NCI-H2171 treated with DMSO at 0.1 percent for 48 hours (cell line): ENCODE data around the gene GABBR2.
A peak's percentile ranks its signal among the peaks of the same experiment; 100 is the strongest.
"Not testable (repeated sequence)": the region's sequence is repeated elsewhere in the genome, so short reads cannot be mapped to it uniquely, and the experiment has no call there.

ENCODE experiments used
- DNase-seq: peaks from one replicate; lab custom pipeline; 2025; lab: John Stamatoyannopoulos, UW

Gene GABBR2

DNA sequence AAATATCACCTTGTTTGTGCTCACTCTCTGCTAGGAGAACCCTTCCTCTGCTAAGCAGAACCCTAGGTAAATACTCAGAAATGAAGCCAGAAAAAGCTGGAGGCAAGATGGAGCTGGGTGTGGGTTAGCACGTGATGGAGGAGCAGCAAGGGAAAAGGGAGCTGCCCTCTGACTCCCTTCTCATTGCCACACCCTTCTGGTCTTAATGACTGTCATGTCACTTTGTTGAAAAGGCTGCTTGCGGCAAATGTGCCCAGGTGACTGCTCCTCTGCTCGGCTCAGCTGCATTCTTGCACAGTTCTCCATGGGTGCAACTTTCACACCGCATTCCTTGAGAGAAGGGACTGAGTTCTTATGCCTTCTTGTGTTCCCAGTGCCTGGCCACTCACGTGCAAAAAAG lies 416.9 kb downstream of the GABBR2 start:
- no peak for DNase-seq

DNA sequence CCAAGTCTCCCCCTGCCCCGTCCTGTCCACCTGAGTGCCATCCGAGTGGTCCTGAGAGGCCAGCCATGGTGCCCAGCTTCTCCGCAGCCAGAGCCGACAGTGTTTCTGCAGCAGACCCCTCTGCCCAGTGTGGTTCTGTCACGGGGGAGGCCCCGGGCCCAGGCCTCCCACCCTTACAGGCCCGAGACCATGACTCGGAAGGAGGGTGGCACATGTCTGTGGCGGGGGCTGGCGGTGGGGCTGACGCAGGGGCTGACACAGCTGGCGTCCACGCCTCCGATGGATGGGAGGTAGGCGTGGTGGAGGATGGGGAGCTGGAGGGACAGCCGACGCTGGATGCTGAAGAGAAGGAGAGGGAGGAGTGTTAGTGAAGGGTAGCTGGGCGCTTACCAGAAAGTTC lies 418.3 kb downstream of the GABBR2 start:
- DNase-seq, result no peak

DNA sequence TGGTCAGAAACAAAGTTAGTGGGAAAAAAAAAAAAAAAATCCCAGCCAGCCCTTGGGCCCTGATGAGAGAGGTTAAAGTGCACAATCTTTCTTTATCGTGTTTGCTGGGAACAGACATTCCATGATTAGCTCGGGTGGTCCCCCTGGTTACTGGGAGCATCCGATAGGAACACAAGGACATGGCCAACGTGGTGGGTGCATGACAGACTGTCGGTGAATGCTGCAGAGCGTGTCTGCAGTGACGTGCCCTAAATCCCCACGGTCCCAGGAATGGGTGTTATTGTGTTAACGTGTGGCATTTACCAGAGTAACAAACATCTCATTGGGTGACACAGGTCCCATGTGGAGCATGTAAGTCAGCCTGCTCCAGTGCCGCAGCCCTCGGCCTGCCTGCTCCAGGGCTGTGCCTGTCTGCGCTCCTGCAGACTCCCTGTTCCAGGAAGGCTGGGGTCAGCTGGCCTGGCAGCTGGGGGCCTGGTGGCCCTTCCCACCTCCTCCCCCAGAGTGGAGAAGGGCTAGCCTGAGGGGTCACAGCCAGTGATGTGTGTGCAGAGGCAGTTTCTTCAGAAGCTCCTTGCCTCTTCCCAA lies 419.0 kb downstream of the GABBR2 start:
- no peak for DNase-seq

- DNase-seq, result no peak
These were observed 419.9 kb downstream of the GABBR2 start for GRCh38 chr9:98288881-98289280.

DNA sequence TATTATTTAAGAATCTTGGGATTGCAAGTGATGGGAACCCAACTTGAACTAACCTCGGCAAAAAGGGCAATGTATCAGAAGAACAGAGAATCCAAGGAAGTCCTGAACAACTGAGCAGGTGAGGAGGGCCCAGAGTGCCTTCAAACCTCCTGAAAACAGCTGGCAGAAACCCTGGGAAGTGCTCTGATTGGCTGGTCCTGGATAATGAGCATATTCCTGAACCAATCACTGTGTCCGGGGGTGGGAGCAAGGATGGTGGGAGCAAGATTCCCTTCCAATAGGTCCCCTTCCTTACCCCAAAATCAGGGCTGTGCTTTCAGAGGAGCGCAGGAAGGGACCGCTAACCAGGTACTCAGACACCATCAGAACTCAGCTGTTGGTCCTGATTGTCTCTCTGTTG lies 421.4 kb downstream of the GABBR2 start:
- DNase-seq, result no peak

- DNase-seq, result no peak
These were observed 423.3 kb downstream of the GABBR2 start for GRCh38 chr9:98285446-98285845.

DNA sequence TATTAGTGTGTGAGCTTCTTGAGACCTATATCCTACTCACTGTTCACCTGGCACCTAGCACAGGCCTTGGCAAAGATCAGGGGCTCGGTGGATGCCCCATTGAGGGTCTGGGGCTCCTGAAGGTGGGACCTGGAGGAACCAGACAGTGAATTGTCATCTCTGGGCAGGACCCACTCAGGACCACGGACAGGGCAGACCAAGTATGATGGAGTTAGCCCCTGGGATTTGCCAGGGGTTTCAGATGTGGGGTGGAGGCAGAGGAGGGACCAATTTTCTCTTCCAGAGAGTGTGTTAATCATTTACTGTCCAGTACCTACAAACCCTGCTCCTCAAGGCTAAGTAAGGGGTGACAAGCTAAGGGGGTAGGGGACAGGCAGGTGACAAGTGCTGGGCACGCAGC lies 424.0 kb downstream of the GABBR2 start:
- DNase-seq, result no peak

DNA sequence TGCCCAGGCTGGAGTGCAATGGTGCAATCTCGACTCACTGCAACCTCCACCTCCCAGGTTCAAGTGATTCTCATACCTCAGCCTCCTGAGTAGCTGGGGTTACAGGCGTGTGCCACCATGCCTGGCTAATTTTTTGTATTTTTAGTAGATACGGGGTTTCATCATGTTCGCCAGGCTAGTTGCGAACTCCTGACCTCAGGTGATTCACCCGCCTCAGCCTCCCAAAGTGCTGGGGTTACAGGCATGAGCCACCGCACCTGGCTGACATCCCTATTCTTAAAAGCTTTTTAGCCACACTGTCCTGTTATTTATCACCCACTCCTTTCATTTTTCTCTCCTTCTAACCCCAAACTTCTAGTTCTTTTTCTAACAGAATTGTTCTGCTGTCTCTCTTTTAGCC lies 425.6 kb downstream of the GABBR2 start:
- not testable (repeated sequence) for DNase-seq

DNA sequence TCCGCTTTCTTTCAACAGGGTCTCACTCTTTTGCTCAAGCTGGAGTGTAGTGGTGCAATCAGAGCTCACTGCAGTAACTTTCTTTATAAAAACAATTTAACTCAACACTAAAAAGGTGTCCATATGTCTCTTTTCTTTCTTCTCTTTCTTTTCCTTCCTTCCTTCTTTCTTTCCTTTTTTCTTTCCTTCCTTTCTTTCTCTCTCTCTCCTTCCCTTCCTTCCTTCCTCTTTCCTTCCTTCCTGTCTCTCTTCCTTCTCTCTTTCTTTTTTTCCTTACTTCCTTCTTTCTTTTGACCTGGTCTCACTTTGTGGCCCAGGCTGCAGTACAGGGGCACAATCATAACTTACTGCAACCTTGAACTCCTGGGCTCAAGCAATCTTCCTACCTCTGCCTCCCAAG lies 427.5 kb downstream of the GABBR2 start:
- no peak for DNase-seq

- DNase-seq, result no peak
These were observed 428.2 kb downstream of the GABBR2 start for GRCh38 chr9:98280574-98280973.

- DNase-seq, result no peak
These were observed 428.6 kb downstream of the GABBR2 start for GRCh38 chr9:98280162-98280561.

- DNase-seq, result no peak
These were observed 431.7 kb downstream of the GABBR2 start for GRCh38 chr9:98276907-98277469.

DNA sequence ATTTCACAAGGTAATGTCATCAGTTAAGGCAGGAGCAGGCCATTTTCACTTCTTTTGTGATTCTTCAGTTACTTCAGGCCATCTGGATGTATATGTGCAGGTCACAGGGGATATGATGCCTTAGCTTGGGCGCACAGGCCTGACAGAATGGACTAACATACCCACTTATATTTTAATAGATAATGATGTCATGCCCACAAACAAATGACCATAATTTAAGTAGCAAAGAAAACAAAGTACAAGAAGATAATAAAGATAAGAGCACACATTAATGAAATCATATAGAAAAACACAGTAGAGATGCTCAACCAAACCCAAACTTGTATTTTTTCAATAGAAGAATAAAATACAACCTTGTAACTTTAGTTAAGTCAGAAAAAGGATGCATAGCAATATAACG lies 433.6 kb downstream of the GABBR2 start:
- no peak for DNase-seq

DNA sequence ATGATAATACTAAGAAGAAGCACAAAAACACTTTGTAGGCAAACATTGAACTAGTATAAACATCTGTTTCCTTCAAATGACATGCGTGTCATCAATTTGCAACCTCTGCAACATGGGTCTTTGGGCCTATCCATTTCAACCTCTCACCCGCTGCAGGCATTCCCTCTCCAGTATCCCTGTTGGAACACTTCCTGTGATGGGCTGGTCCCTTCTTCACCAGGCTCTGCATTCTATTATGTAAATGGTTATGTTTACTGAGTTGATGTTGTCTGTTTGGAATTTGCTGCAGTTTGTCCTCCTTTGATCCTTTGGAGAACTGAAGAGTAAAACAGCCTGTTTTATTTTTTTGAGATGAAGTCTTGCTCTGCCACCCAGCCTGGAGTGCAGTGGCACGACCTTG lies 436.7 kb downstream of the GABBR2 start:
- no peak for DNase-seq

DNA sequence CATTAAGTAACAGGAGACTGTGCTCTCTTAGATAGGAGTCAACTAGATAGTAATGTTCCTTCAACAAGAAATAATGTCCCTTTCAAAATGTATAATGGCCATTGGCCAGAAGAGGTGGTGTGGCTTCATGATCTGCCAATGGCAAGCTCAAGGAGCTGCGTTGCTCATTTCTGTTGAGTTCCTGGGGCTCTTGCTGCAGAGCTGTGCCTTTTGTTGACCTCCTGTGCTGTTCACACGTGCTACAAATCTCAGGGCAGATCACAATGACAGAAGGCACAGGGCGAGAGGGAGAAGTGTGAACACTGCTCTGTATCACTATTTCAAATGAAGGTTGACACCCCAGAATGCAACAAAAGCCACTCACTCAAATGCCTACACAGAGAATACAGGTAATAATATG lies 437.3 kb downstream of the GABBR2 start:
- DNase-seq, result no peak

GRCh38 chr9:98270284-98270683 lies 438.5 kb downstream of the GABBR2 start:
- DNase-seq, result not testable (repeated sequence)

DNA sequence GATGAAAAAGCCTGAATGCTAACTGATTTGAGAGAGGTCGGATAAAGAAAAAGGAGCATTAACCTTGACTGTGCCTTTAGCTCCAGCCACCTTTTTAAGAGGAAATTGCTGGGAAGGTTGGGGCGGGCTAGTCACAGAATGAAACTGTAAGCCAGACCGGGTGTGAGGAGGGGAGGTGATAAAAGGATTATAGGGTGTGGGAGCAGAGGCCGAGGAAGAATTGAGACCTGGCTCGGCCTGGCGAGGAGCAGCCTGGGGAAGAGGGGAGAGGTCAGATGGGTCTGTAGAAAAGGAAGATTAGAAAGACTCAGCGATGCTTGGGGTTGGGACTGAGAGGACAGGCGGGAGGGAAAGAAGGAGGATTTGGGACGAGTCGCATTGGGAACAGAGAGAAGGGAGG lies 439.1 kb downstream of the GABBR2 start:
- not testable (repeated sequence) for DNase-seq

DNA sequence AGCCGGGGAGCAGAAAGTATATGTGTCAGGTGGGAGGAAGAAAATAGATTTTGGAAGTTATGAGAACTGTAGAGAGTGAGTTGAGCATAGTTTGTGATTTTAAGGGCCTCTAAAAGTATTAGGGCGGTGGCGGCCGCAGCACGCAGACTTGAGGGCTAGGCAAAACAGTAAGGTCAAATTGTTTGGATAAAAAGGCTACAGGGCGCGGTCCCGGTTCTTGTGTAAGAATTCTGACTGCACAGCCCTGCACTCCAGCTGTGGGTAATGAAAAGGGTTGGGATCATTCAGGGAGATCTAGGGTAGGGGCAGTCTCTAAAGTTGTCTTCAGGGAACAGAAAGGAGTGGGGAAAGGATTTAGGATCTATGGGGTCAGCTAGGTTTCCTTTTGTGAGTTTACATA lies 441.2 kb downstream of the GABBR2 start:
- not testable (repeated sequence) for DNase-seq

GRCh38 chr9:98264516-98264915 lies 444.2 kb downstream of the GABBR2 start:
- no peak for DNase-seq

- peak; percentile 88 for DNase-seq
These were observed 445.0 kb downstream of the GABBR2 start for GRCh38 chr9:98263482-98264357.

DNA sequence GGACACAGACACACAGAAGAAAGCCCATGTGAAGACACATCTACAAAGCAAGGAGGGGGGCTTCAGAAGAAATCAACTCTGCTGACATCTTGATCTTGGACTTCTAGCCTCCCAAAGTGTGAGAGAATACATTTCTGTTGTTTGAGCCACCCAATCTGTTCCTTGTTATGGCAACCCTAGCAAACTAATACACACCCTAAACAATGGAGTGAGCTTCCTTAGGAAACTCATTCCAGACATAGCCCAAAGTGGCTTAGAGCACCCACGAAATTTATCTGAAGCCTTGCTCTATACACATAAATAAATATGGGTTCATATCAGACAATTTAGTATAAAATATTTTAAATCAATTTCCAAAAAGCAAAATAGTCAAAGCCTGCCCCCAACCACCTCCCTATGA lies 445.7 kb downstream of the GABBR2 start:
- no peak for DNase-seq

DNA sequence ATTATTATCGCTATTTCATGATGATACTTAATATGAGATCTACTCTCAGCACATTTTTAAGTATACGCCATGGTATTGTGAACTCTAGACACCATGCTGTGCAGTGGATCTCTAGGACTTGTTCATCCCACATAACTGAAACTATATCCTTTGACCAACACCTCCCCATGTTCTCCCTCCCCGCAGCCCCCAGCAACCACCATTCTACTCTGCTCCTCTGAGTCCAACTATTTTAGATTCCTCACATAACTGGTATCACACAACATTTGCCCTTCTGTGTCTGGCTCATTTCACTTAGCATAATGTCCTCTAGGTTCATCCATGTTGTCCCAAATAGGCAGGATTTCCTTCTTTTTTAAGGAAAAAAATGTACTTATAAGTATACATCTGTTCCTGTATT lies 446.7 kb downstream of the GABBR2 start:
- DNase-seq, result no peak

GRCh38 chr9:98260635-98261034 lies 448.1 kb downstream of the GABBR2 start:
- no peak for DNase-seq
